ENCODE data around the gene SULT1A4.
"Not testable (repeated sequence)": the region's sequence is repeated elsewhere in the genome, so short reads cannot be mapped to it uniquely, and the experiment has no call there.

GRCh38 chr16:29467654-29468366 is 8.1 kb downstream of the SULT1A4 start:
- TF ChIP-seq CTCF (IDR thresholded peaks at IDR 0.05; ENCODE audit: low read depth, low read length, poor library complexity, severe bottlenecking); EZH2phosphoT487 (IDR thresholded peaks at IDR 0.05; ENCODE audit: borderline replicate concordance, low read length): not testable (repeated sequence)
